Measurements from ENCODE around the gene MYBPC1. TPM values are rescaled to one million over a fixed set of nuclear protein-coding genes. Genes with fewer than 3 reads are reported as not detected.
"Not testable (repeated sequence)": the region's sequence is repeated elsewhere in the genome, so short reads cannot be mapped to it uniquely, and the experiment has no call there.

MYBPC1 gene
- polyA plus RNA-seq, 3 donors, result 0.21 to 1.7 TPM; not detected in 1

- no peak overlapping the region for H3K27ac ChIP-seq (ENCODE audit: low read depth, low read length)
- WGBS, 3 donors, result 96 to 100% (median 98%) methylated on average over 1 of the region's 1 CpG
Observed at GRCh38 chr12:101706403-101706802, 111.6 kb downstream of the MYBPC1 start.

GRCh38 chr12:101707131-101707782, 112.5 kb downstream of the MYBPC1 start:
- no peak overlapping the region for H3K27ac ChIP-seq (ENCODE audit: low read depth, low read length)

GRCh38 chr12:101710288-101710687, 115.5 kb downstream of the MYBPC1 start:
- 86 to 88% (median 87%) methylated on average over 4 of the region's 4 CpGs for WGBS, 3 donors
- no peak overlapping the region for H3K27ac ChIP-seq (ENCODE audit: low read depth, low read length)

GRCh38 chr12:101713059-101713682, 118.4 kb downstream of the MYBPC1 start:
- 44 to 55% (median 55%) methylated on average over 5 of the region's 5 CpGs for WGBS, 3 donors
- no peak overlapping the region for H3K27ac ChIP-seq (ENCODE audit: low read depth, low read length)

- no peak overlapping the region for H3K27ac ChIP-seq (ENCODE audit: low read depth, low read length)
- WGBS, 3 donors, result 68 to 83% (median 81%) methylated on average over 2 of the region's 2 CpGs
Observed at GRCh38 chr12:101713930-101714329, 119.2 kb downstream of the MYBPC1 start.

GRCh38 chr12:101714877-101715444, 120.2 kb downstream of the MYBPC1 start:
- WGBS, 3 donors, result 74 to 89% (median 77%) methylated on average over 3 of the region's 3 CpGs
- H3K27ac ChIP-seq (ENCODE audit: low read depth, low read length), result no peak overlapping the region

GRCh38 chr12:101719566-101719965, 124.8 kb downstream of the MYBPC1 start:
- H3K27ac ChIP-seq (ENCODE audit: low read depth, low read length), result no peak overlapping the region

- H3K27ac ChIP-seq (ENCODE audit: low read depth, low read length), result no peak overlapping the region
Observed at GRCh38 chr12:101720118-101720517, 125.3 kb downstream of the MYBPC1 start.

GRCh38 chr12:101722392-101722791, 127.6 kb downstream of the MYBPC1 start:
- WGBS, 3 donors, result 97 to 99% (median 99%) methylated on average over 4 of the region's 4 CpGs
- H3K27ac ChIP-seq (ENCODE audit: low read depth, low read length), result no peak overlapping the region

- H3K27ac ChIP-seq (ENCODE audit: low read depth, low read length), result no peak overlapping the region
Observed at GRCh38 chr12:101727098-101727497, 132.3 kb downstream of the MYBPC1 start.

- no peak overlapping the region for H3K27ac ChIP-seq (ENCODE audit: low read depth, low read length)
Observed at GRCh38 chr12:101729842-101730241, 135.1 kb downstream of the MYBPC1 start.

- H3K27ac ChIP-seq (ENCODE audit: low read depth, low read length), result no peak overlapping the region
- WGBS, 3 donors, result 88 to 93% (median 88%) methylated on average over 1 of the region's 1 CpG
Observed at GRCh38 chr12:101732318-101732717, 137.5 kb downstream of the MYBPC1 start.

- 54 to 77% (median 76%) methylated on average over 2 of the region's 2 CpGs for WGBS, 3 donors
- H3K27ac ChIP-seq (ENCODE audit: low read depth, low read length), result no peak overlapping the region
Observed at GRCh38 chr12:101733166-101733565, 138.4 kb downstream of the MYBPC1 start.

GRCh38 chr12:101734482-101734881, 139.7 kb downstream of the MYBPC1 start:
- 94 to 95% (median 94%) methylated on average over 5 of the region's 5 CpGs for WGBS, 3 donors
- not testable (repeated sequence) for H3K27ac ChIP-seq (ENCODE audit: low read depth, low read length)

Other genes with a start within 250 kb of the MYBPC1 start
- gene ARL1, start 187.2 kb upstream of the MYBPC1 start, polyA plus RNA-seq, result 10 to 100 TPM; 25.1 to 44.1 (median 27.2) TPM
- gene SPIC, start 119.6 kb upstream of the MYBPC1 start, polyA plus RNA-seq, result under 1 TPM in 1 of 3 donors, not detected in 2; 0.05 TPM
- gene CHPT1, start 102.7 kb downstream of the MYBPC1 start, polyA plus RNA-seq, result 10 to 100 TPM; 15.3 to 64.4 (median 50.3) TPM
- gene SYCP3, start 144.5 kb downstream of the MYBPC1 start, polyA plus RNA-seq, result under 1 TPM in 2 of 3 donors, not detected in 1; 0.12 to 0.56 TPM
- gene GNPTAB, start 236.0 kb downstream of the MYBPC1 start, polyA plus RNA-seq, result 10 to 100 TPM in 1 of 3 donors, 1 to 10 TPM in 2; 5.8 to 15.3 (median 9.2) TPM